ENCODE measurements around the gene RAB6A.
"Not testable (repeated sequence)": the region's sequence is repeated elsewhere in the genome, so short reads cannot be mapped to it uniquely, and the experiment has no call there.

Gene RAB6A

GRCh38 chr11:73761403-73761945, 600 bp upstream of the RAB6A start:
- DNase-seq, result no peak

GRCh38 chr11:73760135-73760678, 667 bp downstream of the RAB6A start:
- peak in 1 of 2 experiments; percentile 19 for DNase-seq

GRCh38 chr11:73759610-73760134, 1.2 kb downstream of the RAB6A start:
- peak in 1 of 2 experiments; percentile 3 for DNase-seq

GRCh38 chr11:73758451-73758850, 2.4 kb downstream of the RAB6A start:
- DNase-seq, result no peak

GRCh38 chr11:73757598-73757997, 3.3 kb downstream of the RAB6A start:
- DNase-seq, result no peak

- DNase-seq, result no peak
These were observed 5.2 kb downstream of the RAB6A start for GRCh38 chr11:73755670-73756069.

GRCh38 chr11:73753938-73754337, 6.9 kb downstream of the RAB6A start:
- DNase-seq, result no peak

GRCh38 chr11:73752903-73753302, 8.0 kb downstream of the RAB6A start:
- DNase-seq, result no peak

GRCh38 chr11:73752216-73752867, 8.5 kb downstream of the RAB6A start:
- DNase-seq, result no peak

GRCh38 chr11:73750862-73751261, 10.0 kb downstream of the RAB6A start:
- DNase-seq, result not testable (repeated sequence)

- no peak for DNase-seq
These were observed 10.6 kb downstream of the RAB6A start for GRCh38 chr11:73750228-73750627.

GRCh38 chr11:73749118-73749517, 11.8 kb downstream of the RAB6A start:
- no peak for DNase-seq

- no peak for DNase-seq
These were observed 12.6 kb downstream of the RAB6A start for GRCh38 chr11:73748300-73748699.

GRCh38 chr11:73747762-73748161, 13.1 kb downstream of the RAB6A start:
- DNase-seq, result no peak

- no peak for DNase-seq
These were observed 14.2 kb downstream of the RAB6A start for GRCh38 chr11:73746701-73747100.

- no peak for DNase-seq
These were observed 17.8 kb downstream of the RAB6A start for GRCh38 chr11:73743045-73743444.

GRCh38 chr11:73735959-73736358, 24.9 kb downstream of the RAB6A start:
- not testable (repeated sequence) for DNase-seq

- DNase-seq, result no peak
These were observed 25.9 kb downstream of the RAB6A start for GRCh38 chr11:73734993-73735392.

- DNase-seq, result not testable (repeated sequence)
These were observed 26.9 kb downstream of the RAB6A start for GRCh38 chr11:73734011-73734410.

- DNase-seq, result not testable (repeated sequence)
These were observed 27.9 kb downstream of the RAB6A start for GRCh38 chr11:73732936-73733335.

GRCh38 chr11:73729594-73730206, 31.2 kb downstream of the RAB6A start:
- DNase-seq, result peak; percentile 56 to 61

- no peak for DNase-seq
These were observed 32.9 kb downstream of the RAB6A start for GRCh38 chr11:73728000-73728399.

GRCh38 chr11:73726825-73727224, 34.0 kb downstream of the RAB6A start:
- DNase-seq, result no peak

GRCh38 chr11:73717136-73717535, 43.7 kb downstream of the RAB6A start:
- no peak for DNase-seq

Data from SHP77 (cell line).